Astrocyte (in vitro differentiated cells and primary cell): ENCODE measurements around the gene C21orf91. TPM values are rescaled to one million over a fixed set of nuclear protein-coding genes. Genes with fewer than 3 reads are reported as not detected.
"Not testable (repeated sequence)": the region's sequence is repeated elsewhere in the genome, so short reads cannot be mapped to it uniquely, and the experiment has no call there.

ENCODE experiments used
- DNase-seq: peaks from one replicate; pipeline ENCODE4 v3.0.0-alpha.2; 2010; ENCODE audit warnings: low read depth
- FAIRE-seq: peaks from 2 replicates; lab custom pipeline; 2011; peaks lifted over from hg19 to GRCh38; lab: Jason Lieb, UNC
- H2AFZ ChIP-seq: 2 replicates; pipeline ENCODE4 v1.6.0; 2012; ENCODE audit warnings: low read depth, low read length, inconsistent platforms
- H3K27ac ChIP-seq: 2 replicates; pipeline ENCODE4 v1.5.1; 2011; ENCODE audit warnings: low read depth, low read length, inconsistent platforms
- H3K27me3 ChIP-seq: 2 replicates; pipeline ENCODE4 v1.6.0; 2011; ENCODE audit warnings: low read length, inconsistent platforms; ENCODE audit not compliant: insufficient read depth
- H3K36me3 ChIP-seq: 2 replicates; pipeline ENCODE4 v1.5.1; 2011; ENCODE audit warnings: low read length, inconsistent platforms; ENCODE audit not compliant: insufficient read depth
- H3K4me1 ChIP-seq: 2 replicates; pipeline ENCODE4 v1.5.1; 2011; ENCODE audit warnings: low read length, inconsistent platforms; ENCODE audit not compliant: insufficient read depth
- H3K4me2 ChIP-seq: 2 replicates; pipeline ENCODE4 v1.6.0; 2012; ENCODE audit warnings: low read length, inconsistent platforms
- H3K4me3 ChIP-seq: 2 replicates; pipeline ENCODE4 v1.5.1; 2011; ENCODE audit warnings: low read depth, mild to moderate bottlenecking, low read length, inconsistent platforms; ENCODE audit not compliant: insufficient read depth
- H3K79me2 ChIP-seq: 2 replicates; pipeline ENCODE4 v1.6.0; 2012; ENCODE audit warnings: mild to moderate bottlenecking, low read length, inconsistent platforms; ENCODE audit not compliant: insufficient read depth
- H3K9ac ChIP-seq: 2 replicates; pipeline ENCODE4 v1.6.0; 2012; ENCODE audit warnings: mild to moderate bottlenecking, low read length, inconsistent platforms
- H3K9me3 ChIP-seq: 2 replicates; pipeline ENCODE4 v1.5.1; 2012; ENCODE audit warnings: low read depth, mild to moderate bottlenecking, low read length, inconsistent platforms; ENCODE audit not compliant: insufficient read depth
- H4K20me1 ChIP-seq: 2 replicates; pipeline ENCODE4 v1.6.0; 2012; ENCODE audit warnings: low read length, inconsistent platforms; ENCODE audit not compliant: insufficient read depth
- H3K27ac Mint-ChIP-seq: one replicate; pipeline ENCODE4 v1.8.0; 2021; ENCODE audit warnings: mild to moderate bottlenecking, mixed read lengths; ENCODE audit not compliant: unreplicated experiment
- H3K27me3 Mint-ChIP-seq: one replicate; pipeline ENCODE4 v1.8.0; 2021; ENCODE audit warnings: low read depth, mixed read lengths; ENCODE audit not compliant: unreplicated experiment
- H3K36me3 Mint-ChIP-seq: one replicate; pipeline ENCODE4 v1.8.0; 2021; ENCODE audit warnings: low read depth, mixed read lengths; ENCODE audit not compliant: unreplicated experiment
- H3K4me1 Mint-ChIP-seq: one replicate; pipeline ENCODE4 v1.8.0; 2021; ENCODE audit warnings: low read depth, mixed read lengths; ENCODE audit not compliant: unreplicated experiment
- H3K4me3 Mint-ChIP-seq: one replicate; pipeline ENCODE4 v1.8.0; 2021; ENCODE audit warnings: mild to moderate bottlenecking, moderate library complexity, mixed read lengths; ENCODE audit not compliant: unreplicated experiment
- H3K9me3 Mint-ChIP-seq: one replicate; pipeline ENCODE4 v1.8.0; 2021; ENCODE audit warnings: mild to moderate bottlenecking, mixed read lengths; ENCODE audit not compliant: unreplicated experiment
- EZH2 ChIP-seq: IDR thresholded peaks from 2 replicates; pipeline ENCODE4 v1.6.1; 2012; ENCODE audit warnings: mild to moderate bottlenecking, low read length, inconsistent platforms; ENCODE audit not compliant: insufficient read depth
- total RNA-seq: library from RNA; stranded (reverse); gene quantifications from 2 replicates; pipeline ENCODE4 v1.2.1, GENCODE V29; 2021
- TF ChIP-seq, protein P1 (sequence below): IDR thresholded peaks from 2 replicates; pipeline ENCODE4 v1.5.1; 2011; ENCODE audit warnings: low read depth, mild to moderate bottlenecking, inconsistent platforms, low read length, moderate library complexity; ENCODE audit not compliant: insufficient read depth

C21orf91 gene
- total RNA-seq, 1 donor from 2014 or later, result 31.9 TPM

DNA sequence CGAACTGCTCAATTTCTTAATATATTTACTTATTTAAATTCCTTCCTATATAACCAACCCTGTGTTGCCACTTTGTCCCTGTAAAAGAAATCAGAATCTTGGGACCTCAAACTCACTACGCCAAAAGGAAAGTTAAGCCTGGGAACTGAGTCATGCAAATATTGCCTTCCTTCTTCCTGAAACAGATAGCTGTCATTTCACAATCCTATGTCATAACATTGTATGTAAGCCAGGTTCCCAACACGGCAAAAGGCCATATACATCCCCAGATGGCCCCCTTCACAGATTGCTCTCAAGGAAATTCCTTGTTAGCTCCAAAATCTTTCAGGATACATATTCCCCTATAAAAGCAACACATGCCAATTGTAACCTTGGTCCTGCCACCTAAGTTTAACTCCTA is 39.7 kb downstream of the C21orf91 start:
- FAIRE-seq (no peak), DNase-seq (no peak)
- Histone ChIP-seq H3K9ac (no peak overlapping the region), H3K79me2 (no peaks in the 10 kb centered on the region), H3K27me3 (no peaks in the 10 kb centered on the region), H3K9me3 (no peaks in the 10 kb centered on the region), H2AFZ (no peak overlapping the region), H3K4me2 (no peak overlapping the region), H3K36me3 (no peaks in the 10 kb centered on the region), H3K4me3 (no peak overlapping the region), H3K4me1 (no peaks in the 10 kb centered on the region), H4K20me1 (no peaks in the 10 kb centered on the region), H3K27ac (no peak overlapping the region)
- Mint-ChIP-seq H3K4me3 (no peak overlapping the region), H3K27me3 (no peaks in the 10 kb centered on the region), H3K27ac (no peak overlapping the region), H3K9me3 (peaks cover 7% of the 10 kb centered on the region), H3K4me1 (peaks cover 2% of the 10 kb centered on the region), H3K36me3 (peaks cover 25% of the 10 kb centered on the region)
- TF ChIP-seq, protein P1, sequence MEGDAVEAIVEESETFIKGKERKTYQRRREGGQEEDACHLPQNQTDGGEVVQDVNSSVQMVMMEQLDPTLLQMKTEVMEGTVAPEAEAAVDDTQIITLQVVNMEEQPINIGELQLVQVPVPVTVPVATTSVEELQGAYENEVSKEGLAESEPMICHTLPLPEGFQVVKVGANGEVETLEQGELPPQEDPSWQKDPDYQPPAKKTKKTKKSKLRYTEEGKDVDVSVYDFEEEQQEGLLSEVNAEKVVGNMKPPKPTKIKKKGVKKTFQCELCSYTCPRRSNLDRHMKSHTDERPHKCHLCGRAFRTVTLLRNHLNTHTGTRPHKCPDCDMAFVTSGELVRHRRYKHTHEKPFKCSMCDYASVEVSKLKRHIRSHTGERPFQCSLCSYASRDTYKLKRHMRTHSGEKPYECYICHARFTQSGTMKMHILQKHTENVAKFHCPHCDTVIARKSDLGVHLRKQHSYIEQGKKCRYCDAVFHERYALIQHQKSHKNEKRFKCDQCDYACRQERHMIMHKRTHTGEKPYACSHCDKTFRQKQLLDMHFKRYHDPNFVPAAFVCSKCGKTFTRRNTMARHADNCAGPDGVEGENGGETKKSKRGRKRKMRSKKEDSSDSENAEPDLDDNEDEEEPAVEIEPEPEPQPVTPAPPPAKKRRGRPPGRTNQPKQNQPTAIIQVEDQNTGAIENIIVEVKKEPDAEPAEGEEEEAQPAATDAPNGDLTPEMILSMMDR, result no peak
- no peak for TF ChIP-seq EZH2

GRCh38 chr21:17777072-17777765 is 41.9 kb downstream of the C21orf91 start:
- H3K4me3 ChIP-seq, result no peak overlapping the region
- H3K27me3 ChIP-seq, result no peaks in the 10 kb centered on the region
- H3K4me1 ChIP-seq, result no peaks in the 10 kb centered on the region
- Mint-ChIP-seq H3K4me3 (no peak overlapping the region), H3K9me3 (peaks cover 21% of the 10 kb centered on the region), H3K27ac (no peak overlapping the region), H3K36me3 (peaks cover 9% of the 10 kb centered on the region), H3K4me1 (no peaks in the 10 kb centered on the region), H3K27me3 (no peaks in the 10 kb centered on the region)
- TF ChIP-seq, protein P1, result no peak
- TF ChIP-seq EZH2, result no peak
- no peaks in the 10 kb centered on the region for H3K36me3 ChIP-seq
- no peak overlapping the region for H2AFZ ChIP-seq
- no peak overlapping the region for H3K27ac ChIP-seq
- no peaks in the 10 kb centered on the region for H4K20me1 ChIP-seq
- no peak overlapping the region for H3K4me2 ChIP-seq
- FAIRE-seq (no peak), DNase-seq (peak; percentile 49)
- H3K9me3 ChIP-seq, result no peaks in the 10 kb centered on the region
- H3K9ac ChIP-seq, result no peak overlapping the region
- H3K79me2 ChIP-seq, result no peaks in the 10 kb centered on the region

DNA sequence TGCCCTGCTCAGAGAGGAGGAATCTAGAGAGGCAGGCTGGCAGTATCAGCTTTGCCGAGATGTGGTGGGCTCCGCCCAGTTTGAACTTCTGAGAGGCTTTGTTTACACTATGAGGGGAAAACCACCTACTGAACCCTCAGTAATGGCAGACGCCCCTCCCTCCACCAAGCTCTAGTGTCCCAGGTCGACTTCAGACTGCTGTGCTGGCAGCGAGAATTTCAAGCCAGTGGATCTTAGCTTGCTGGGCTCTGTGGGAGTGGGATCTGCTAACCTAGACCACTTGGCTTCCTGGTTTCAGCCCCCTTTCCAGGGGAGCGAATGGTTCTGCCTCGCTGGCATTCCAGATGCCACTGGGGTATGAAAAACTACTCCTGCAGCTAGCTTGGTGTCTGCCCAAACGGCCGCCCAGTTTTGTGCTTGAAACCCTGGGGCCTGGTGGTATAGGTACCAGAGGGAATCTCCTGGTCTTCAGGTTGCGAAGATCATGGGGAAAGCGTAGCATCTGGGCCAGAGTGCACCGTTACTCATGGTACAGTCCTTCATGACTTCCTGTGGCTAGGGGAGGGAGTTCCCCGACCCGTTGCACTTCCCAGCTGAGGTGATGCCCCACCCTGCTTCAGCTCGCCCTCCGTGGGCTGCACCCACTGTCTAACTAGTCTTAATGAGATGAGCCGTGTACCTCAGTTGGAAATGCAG is 43.6 kb downstream of the C21orf91 start:
- DNase-seq (no peak), FAIRE-seq (no peak)
- no peak overlapping the region for H3K4me2 ChIP-seq
- TF ChIP-seq, protein P1, result no peak
- TF ChIP-seq EZH2, result no peak
- H3K9ac ChIP-seq, result no peak overlapping the region
- no peaks in the 10 kb centered on the region for H3K79me2 ChIP-seq
- no peaks in the 10 kb centered on the region for H3K9me3 ChIP-seq
- Mint-ChIP-seq H3K4me3 (no peak overlapping the region), H3K36me3 (peaks cover 7% of the 10 kb centered on the region), H3K27ac (no peak overlapping the region), H3K9me3 (peaks cover 30% of the 10 kb centered on the region), H3K4me1 (no peaks in the 10 kb centered on the region), H3K27me3 (no peaks in the 10 kb centered on the region)
- no peak overlapping the region for H2AFZ ChIP-seq
- H3K36me3 ChIP-seq, result no peaks in the 10 kb centered on the region
- H3K4me1 ChIP-seq, result no peaks in the 10 kb centered on the region
- H4K20me1 ChIP-seq, result no peaks in the 10 kb centered on the region
- no peaks in the 10 kb centered on the region for H3K27me3 ChIP-seq
- H3K4me3 ChIP-seq, result no peak overlapping the region
- no peak overlapping the region for H3K27ac ChIP-seq

DNA sequence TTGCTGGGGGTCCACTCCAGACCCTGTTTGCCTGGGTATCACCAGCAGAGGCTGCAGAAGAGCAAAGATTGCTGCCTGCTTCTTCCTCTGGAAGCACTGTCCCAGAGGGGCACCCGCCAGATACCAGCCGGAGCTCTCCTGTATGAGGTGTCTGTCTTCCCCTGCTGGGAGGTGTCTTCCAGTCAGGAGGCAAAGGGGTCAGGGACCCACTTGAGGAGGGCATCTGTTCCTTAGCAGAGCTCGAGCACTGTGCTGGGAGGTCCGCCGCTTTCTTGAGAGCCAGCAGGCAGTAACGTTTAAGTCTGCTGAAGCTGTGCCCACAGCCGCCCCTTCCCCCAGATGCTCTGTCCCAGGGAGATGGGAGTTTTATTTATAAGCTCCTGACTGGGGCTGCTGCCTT is 44.1 kb downstream of the C21orf91 start:
- not testable (repeated sequence) for H3K27me3 Mint-ChIP-seq, FAIRE-seq, H3K4me3 Mint-ChIP-seq

More for the DNA sequence above, 44.1 kb downstream of the C21orf91 start:
- not testable (repeated sequence) for H3K4me1 ChIP-seq, H3K27me3 ChIP-seq, H3K79me2 ChIP-seq, H3K9ac ChIP-seq, H3K4me2 ChIP-seq, H4K20me1 ChIP-seq, DNase-seq, H3K36me3 Mint-ChIP-seq, H3K9me3 ChIP-seq, H3K27ac Mint-ChIP-seq, H2AFZ ChIP-seq, H3K4me1 Mint-ChIP-seq, H3K27ac ChIP-seq, H3K36me3 ChIP-seq, H3K4me3 ChIP-seq
- H3K9me3 Mint-ChIP-seq, result peaks cover 31% of the 10 kb centered on the region
